GM23338 (cell line): Measurements from ENCODE around the gene APP. TPM values are rescaled to one million over a fixed set of nuclear protein-coding genes. Genes with fewer than 3 reads are reported as not detected.

Source experiments
- ATAC-seq: fragments of 200-7000 bp; cut with Tn5 transposase; 3 replicates; pipeline ENCODE4 v1.9.1; 2020
- DNase-seq: peaks from one replicate; pipeline ENCODE4 v3.0.0-alpha.2; 2015; ENCODE audit warnings: low spot score
- H2AFZ ChIP-seq: fragments of 200-600 bp; sonication (generic); 2 replicates; pipeline ENCODE4 v1.8.0; 2016; ENCODE audit warnings: antibody characterized with exemption, mild to moderate bottlenecking, moderate library complexity
- H3F3A ChIP-seq: fragments of 200-600 bp; sonication (generic); replicated peaks from 2 replicates; pipeline ENCODE4 v1.8.0; 2017; ENCODE audit warnings: antibody characterized with exemption, mixed run types, low read depth
- H3K27ac ChIP-seq: fragments of 200-600 bp; sonication (generic); 2 replicates; pipeline ENCODE4 v1.6.1; 2016; ENCODE audit warnings: low read depth
- H3K27me3 ChIP-seq: fragments of 200-600 bp; sonication (generic); 2 replicates; pipeline ENCODE4 v1.8.0; 2016; ENCODE audit warnings: mild to moderate bottlenecking, mixed run types, moderate library complexity; ENCODE audit not compliant: insufficient read depth
- H3K36me3 ChIP-seq: fragments of 200-600 bp; sonication (generic); 2 replicates; pipeline ENCODE4 v1.8.0; 2016; ENCODE audit warnings: mild to moderate bottlenecking; ENCODE audit not compliant: insufficient read depth
- H3K4me1 ChIP-seq: fragments of 200-600 bp; sonication (generic); 2 replicates; pipeline ENCODE4 v1.8.0; 2016; ENCODE audit warnings: mild to moderate bottlenecking, moderate library complexity; ENCODE audit not compliant: insufficient read depth
- H3K4me2 ChIP-seq: fragments of 200-600 bp; sonication (generic); 2 replicates; pipeline ENCODE4 v1.7.1; 2017; ENCODE audit warnings: mixed run types
- H3K4me3 ChIP-seq: fragments of 200-600 bp; sonication (generic); 2 replicates; pipeline ENCODE4 v1.6.1; 2016; ENCODE audit warnings: mixed run types
- H3K79me2 ChIP-seq: fragments of 200-600 bp; sonication (generic); replicated peaks from 2 replicates; pipeline ENCODE4 v1.8.0; 2017; ENCODE audit warnings: mild to moderate bottlenecking; ENCODE audit not compliant: insufficient read depth
- H3K9me2 ChIP-seq: fragments of 200-600 bp; sonication (generic); 2 replicates; pipeline ENCODE4 v1.8.0; 2017; ENCODE audit not compliant: insufficient read depth
- H4K20me1 ChIP-seq: fragments of 200-600 bp; sonication (generic); replicated peaks from 2 replicates; pipeline ENCODE4 v1.8.0; 2017; ENCODE audit warnings: mild to moderate bottlenecking; ENCODE audit not compliant: insufficient read depth
- H3K27ac Mint-ChIP-seq: 2 replicates; pipeline ENCODE4 v1.8.0; 2020; ENCODE audit warnings: inconsistent platforms, mild to moderate bottlenecking, moderate library complexity, mixed read lengths
- H3K27me3 Mint-ChIP-seq: 3 replicates; pipeline ENCODE4 v1.8.0; 2022; ENCODE audit warnings: low read depth, mild to moderate bottlenecking, moderate library complexity, mixed read lengths, inconsistent platforms; ENCODE audit not compliant: insufficient read depth, poor library complexity
- H3K36me3 Mint-ChIP-seq: 3 replicates; pipeline ENCODE4 v1.8.0; 2021; ENCODE audit warnings: low read depth, mild to moderate bottlenecking, inconsistent platforms, moderate library complexity, mixed read lengths
- H3K4me1 Mint-ChIP-seq: 3 replicates; pipeline ENCODE4 v1.8.0; 2020; ENCODE audit warnings: mild to moderate bottlenecking, inconsistent platforms, mixed read lengths
- H3K4me3 Mint-ChIP-seq: 3 replicates; pipeline ENCODE4 v1.8.0; 2021; ENCODE audit warnings: moderate library complexity, mild to moderate bottlenecking, inconsistent platforms, mixed read lengths
- H3K9me3 Mint-ChIP-seq: 3 replicates; pipeline ENCODE4 v1.8.0; 2020; ENCODE audit warnings: moderate library complexity, mild to moderate bottlenecking, inconsistent platforms, mixed read lengths
- CREB1 ChIP-seq: fragments of 250-450 bp; sonication (Bioruptor Pico); IDR thresholded peaks from 2 replicates; pipeline ENCODE4 v1.5.0; 2020; ENCODE audit warnings: low read depth, mild to moderate bottlenecking, moderate library complexity
- EZH2 ChIP-seq: fragments of 200-600 bp; sonication (generic); IDR thresholded peaks from one replicate; pipeline ENCODE4 v1.8.0; 2017; ENCODE audit warnings: antibody characterized with exemption, mild to moderate bottlenecking, low read depth; ENCODE audit not compliant: unreplicated experiment
- EZH2phosphoT487 ChIP-seq: fragments of 200-600 bp; sonication (generic); IDR thresholded peaks from one replicate; pipeline ENCODE4 v1.8.1; 2018; ENCODE audit warnings: antibody characterized with exemption; ENCODE audit not compliant: unreplicated experiment
- JUNB ChIP-seq: IDR thresholded peaks from one replicate; pipeline ENCODE4 v1.6.1; 2016; ENCODE audit warnings: antibody characterized with exemption; ENCODE audit not compliant: unreplicated experiment
- NANOG ChIP-seq: IDR thresholded peaks from 2 replicates; pipeline ENCODE4 v1.6.1; 2016; ENCODE audit warnings: antibody characterized with exemption, borderline replicate concordance
- POLR2AphosphoS5 ChIP-seq: IDR thresholded peaks from 2 replicates; pipeline ENCODE4 v1.6.1; 2016; ENCODE audit warnings: antibody characterized with exemption, low read depth
- STAT1 ChIP-seq: IDR thresholded peaks from one replicate; pipeline ENCODE4 v1.6.1; 2016; ENCODE audit warnings: antibody characterized with exemption; ENCODE audit not compliant: unreplicated experiment
- ZNF114 ChIP-seq: fragments of 250-450 bp; sonication (Bioruptor Pico); IDR thresholded peaks from 2 replicates; pipeline ENCODE4 v1.5.0; 2020; ENCODE audit warnings: mild to moderate bottlenecking, moderate library complexity
- ZNF331 ChIP-seq: fragments of 250-450 bp; sonication (Bioruptor Pico); IDR thresholded peaks from 2 replicates; pipeline ENCODE4 v1.5.0; 2020; ENCODE audit warnings: low read depth, mild to moderate bottlenecking, moderate library complexity
- polyA plus RNA-seq: library from polyadenylated mRNA; unstranded; fragments of >200 nt; fragmentation: Nextera tagmentation; extraction: Ambion mirVana; gene quantifications from 2 replicates; pipeline ENCODE4 v1.2.1, GENCODE V29; 2016
- total RNA-seq: library from RNA; depleted of rRNA; stranded (reverse); fragments of >200 nt; shearing (Covaris generic); gene quantifications from 2 replicates; pipeline ENCODE4 v1.2.3, GENCODE V29; 2014
- TF ChIP-seq, protein P1 (sequence below): fragments of 250-450 bp; sonication (Bioruptor Pico); IDR thresholded peaks from 2 replicates; pipeline ENCODE4 v1.5.0; 2020; ENCODE audit warnings: mild to moderate bottlenecking, moderate library complexity
- TF ChIP-seq, protein P2 (sequence below), 2 experiments: fragments of 200-600 bp in 1 of 2; sonication (generic) in 1 of 2; conservative IDR thresholded peaks; 2 replicates each; pipeline versions ENCODE4 v1.5.1 to v1.6.1; 2016 to 2017; ENCODE audit warnings: antibody characterized with exemption in 2 of 2, low read depth in 2 of 2, mild to moderate bottlenecking in 2 of 2, moderate library complexity in 1 of 2
- TF ChIP-seq, protein P3 (sequence below): IDR thresholded peaks from 2 replicates; pipeline ENCODE4 v1.6.1; 2016; ENCODE audit warnings: antibody characterized with exemption

APP gene
- total and polyA plus RNA-seq, 2 experiments from 2014 or later: 69.4 to 444 TPM

DNA sequence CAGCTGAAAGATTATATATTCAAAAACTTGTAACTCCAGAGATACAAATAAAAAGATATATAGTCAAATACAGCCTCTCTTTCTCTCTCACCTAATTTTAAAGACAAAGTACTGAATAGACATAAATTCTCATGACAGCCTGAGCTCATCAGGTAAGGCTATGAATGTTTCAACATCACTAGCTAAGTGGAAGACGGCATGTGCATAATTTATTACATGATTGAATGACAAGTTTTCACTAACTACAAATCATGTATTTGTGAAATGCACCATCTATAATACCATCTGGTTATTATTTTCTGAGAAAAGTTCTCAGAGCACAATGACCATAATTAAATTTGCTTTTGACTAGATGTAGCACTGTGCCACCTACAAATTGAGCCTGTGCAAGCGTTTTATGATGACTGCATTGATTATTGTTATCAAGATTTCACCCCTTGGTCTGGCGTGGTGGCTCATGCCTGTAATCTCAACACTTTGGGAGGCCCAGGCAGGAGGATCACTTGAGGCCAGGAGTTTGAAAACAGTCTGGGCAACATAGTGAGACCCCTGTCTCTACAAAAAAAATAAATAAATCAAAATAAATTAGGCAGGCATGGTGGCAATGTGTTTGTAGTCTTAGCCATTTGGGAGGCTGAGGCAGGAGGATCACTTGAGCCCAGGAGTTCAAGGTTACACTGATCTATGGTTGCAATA lies 128.2 kb downstream of the APP start (continued):
- TF ChIP-seq, protein P1, sequence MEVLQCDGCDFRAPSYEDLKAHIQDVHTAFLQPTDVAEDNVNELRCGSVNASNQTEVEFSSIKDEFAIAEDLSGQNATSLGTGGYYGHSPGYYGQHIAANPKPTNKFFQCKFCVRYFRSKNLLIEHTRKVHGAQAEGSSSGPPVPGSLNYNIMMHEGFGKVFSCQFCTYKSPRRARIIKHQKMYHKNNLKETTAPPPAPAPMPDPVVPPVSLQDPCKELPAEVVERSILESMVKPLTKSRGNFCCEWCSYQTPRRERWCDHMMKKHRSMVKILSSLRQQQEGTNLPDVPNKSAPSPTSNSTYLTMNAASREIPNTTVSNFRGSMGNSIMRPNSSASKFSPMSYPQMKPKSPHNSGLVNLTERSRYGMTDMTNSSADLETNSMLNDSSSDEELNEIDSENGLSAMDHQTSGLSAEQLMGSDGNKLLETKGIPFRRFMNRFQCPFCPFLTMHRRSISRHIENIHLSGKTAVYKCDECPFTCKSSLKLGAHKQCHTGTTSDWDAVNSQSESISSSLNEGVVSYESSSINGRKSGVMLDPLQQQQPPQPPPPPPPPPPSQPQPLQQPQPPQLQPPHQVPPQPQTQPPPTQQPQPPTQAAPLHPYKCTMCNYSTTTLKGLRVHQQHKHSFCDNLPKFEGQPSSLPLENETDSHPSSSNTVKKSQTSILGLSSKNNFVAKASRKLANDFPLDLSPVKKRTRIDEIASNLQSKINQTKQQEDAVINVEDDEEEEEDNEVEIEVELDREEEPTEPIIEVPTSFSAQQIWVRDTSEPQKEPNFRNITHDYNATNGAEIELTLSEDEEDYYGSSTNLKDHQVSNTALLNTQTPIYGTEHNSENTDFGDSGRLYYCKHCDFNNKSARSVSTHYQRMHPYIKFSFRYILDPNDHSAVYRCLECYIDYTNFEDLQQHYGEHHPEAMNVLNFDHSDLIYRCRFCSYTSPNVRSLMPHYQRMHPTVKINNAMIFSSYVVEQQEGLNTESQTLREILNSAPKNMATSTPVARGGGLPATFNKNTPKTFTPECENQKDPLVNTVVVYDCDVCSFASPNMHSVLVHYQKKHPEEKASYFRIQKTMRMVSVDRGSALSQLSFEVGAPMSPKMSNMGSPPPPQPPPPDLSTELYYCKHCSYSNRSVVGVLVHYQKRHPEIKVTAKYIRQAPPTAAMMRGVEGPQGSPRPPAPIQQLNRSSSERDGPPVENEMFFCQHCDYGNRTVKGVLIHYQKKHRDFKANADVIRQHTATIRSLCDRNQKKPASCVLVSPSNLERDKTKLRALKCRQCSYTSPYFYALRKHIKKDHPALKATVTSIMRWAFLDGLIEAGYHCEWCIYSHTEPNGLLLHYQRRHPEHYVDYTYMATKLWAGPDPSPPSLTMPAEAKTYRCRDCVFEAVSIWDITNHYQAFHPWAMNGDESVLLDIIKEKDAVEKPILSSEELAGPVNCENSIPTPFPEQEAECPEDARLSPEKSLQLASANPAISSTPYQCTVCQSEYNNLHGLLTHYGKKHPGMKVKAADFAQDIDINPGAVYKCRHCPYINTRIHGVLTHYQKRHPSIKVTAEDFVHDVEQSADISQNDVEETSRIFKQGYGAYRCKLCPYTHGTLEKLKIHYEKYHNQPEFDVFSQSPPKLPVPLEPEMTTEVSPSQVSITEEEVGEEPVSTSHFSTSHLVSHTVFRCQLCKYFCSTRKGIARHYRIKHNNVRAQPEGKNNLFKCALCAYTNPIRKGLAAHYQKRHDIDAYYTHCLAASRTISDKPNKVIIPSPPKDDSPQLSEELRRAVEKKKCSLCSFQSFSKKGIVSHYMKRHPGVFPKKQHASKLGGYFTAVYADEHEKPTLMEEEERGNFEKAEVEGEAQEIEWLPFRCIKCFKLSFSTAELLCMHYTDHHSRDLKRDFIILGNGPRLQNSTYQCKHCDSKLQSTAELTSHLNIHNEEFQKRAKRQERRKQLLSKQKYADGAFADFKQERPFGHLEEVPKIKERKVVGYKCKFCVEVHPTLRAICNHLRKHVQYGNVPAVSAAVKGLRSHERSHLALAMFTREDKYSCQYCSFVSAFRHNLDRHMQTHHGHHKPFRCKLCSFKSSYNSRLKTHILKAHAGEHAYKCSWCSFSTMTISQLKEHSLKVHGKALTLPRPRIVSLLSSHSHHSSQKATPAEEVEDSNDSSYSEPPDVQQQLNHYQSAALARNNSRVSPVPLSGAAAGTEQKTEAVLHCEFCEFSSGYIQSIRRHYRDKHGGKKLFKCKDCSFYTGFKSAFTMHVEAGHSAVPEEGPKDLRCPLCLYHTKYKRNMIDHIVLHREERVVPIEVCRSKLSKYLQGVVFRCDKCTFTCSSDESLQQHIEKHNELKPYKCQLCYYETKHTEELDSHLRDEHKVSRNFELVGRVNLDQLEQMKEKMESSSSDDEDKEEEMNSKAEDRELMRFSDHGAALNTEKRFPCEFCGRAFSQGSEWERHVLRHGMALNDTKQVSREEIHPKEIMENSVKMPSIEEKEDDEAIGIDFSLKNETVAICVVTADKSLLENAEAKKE (CRISPR knock-in tag): no peak

DNA sequence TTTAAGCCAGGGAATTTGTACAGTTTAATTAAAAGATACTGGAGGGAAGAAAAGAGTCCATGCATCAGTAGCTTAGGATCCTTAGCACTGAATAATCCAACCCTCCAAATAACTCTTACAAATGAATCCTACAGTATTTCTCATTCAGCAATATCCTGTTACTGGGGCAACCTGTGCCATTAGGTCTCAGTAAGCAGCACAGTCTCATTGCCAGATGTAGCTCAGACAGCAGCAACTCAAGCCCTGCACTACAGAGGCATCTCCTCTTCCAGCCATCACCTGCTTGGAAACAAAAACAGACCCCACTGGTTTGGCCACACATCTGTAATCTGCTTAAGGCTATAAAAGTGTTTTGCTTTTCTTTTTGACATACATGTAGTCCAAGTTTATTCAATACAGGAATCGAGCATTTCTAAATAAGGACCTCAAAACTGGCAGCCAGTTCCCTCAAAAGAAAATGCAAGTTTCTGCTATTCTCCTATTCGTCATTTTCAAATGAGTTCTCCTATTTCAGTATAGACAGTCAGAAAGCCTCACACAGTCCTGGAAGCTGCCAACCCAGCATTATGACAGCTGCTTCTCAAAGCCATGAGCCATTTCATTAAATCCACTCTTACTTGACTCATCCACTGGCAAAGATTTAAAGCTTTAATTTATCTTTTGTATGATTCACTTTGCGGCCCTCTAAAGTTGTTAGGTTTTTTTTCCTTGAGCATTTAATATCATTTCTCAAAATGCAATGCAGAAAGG lies 129.0 kb downstream of the APP start:
- H3K4me1 Mint-ChIP-seq: peaks cover 43% of the 10 kb centered on the region
- Histone ChIP-seq H3K79me2 (peaks cover 93% of the 10 kb centered on the region), H3K4me2 (no peak overlapping the region), H2AFZ (no peak overlapping the region), H3K27ac (0 out of 2 replicates have a peak overlapping the region, but pooled peaks have one; percentile 6), H3K36me3 (peaks cover 15% of the 10 kb centered on the region; the same call in 1 of the 2 replicates), H3K27me3 (no peaks in the 10 kb centered on the region), H3F3A (no peaks in the 10 kb centered on the region), H3K4me3 (no peak overlapping the region), H4K20me1 (peaks cover 14% of the 10 kb centered on the region), H3K4me1 (peaks cover 13% of the 10 kb centered on the region), H3K9me2 (no peaks in the 10 kb centered on the region)
- peak overlapping the region; percentile 26 for H3K27ac Mint-ChIP-seq
- DNase-seq (no peak), ATAC-seq (peak; percentile 71)
- H3K36me3 Mint-ChIP-seq: peaks cover 43% of the 10 kb centered on the region
- H3K27me3 Mint-ChIP-seq: peaks cover 15% of the 10 kb centered on the region
- no peak overlapping the region for H3K4me3 Mint-ChIP-seq
- peaks cover 10% of the 10 kb centered on the region for H3K9me3 Mint-ChIP-seq
- TF ChIP-seq, protein P2, sequence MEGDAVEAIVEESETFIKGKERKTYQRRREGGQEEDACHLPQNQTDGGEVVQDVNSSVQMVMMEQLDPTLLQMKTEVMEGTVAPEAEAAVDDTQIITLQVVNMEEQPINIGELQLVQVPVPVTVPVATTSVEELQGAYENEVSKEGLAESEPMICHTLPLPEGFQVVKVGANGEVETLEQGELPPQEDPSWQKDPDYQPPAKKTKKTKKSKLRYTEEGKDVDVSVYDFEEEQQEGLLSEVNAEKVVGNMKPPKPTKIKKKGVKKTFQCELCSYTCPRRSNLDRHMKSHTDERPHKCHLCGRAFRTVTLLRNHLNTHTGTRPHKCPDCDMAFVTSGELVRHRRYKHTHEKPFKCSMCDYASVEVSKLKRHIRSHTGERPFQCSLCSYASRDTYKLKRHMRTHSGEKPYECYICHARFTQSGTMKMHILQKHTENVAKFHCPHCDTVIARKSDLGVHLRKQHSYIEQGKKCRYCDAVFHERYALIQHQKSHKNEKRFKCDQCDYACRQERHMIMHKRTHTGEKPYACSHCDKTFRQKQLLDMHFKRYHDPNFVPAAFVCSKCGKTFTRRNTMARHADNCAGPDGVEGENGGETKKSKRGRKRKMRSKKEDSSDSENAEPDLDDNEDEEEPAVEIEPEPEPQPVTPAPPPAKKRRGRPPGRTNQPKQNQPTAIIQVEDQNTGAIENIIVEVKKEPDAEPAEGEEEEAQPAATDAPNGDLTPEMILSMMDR (conservative IDR thresholded peaks at IDR 0.05; ENCODE audit: low read depth in 2 of 2): no peak
- TF ChIP-seq JUNB (no peak), EZH2phosphoT487 (no peak), ZNF331 (no peak), STAT1 (no peak), EZH2 (no peak), NANOG (no peak), POLR2AphosphoS5 (no peak), CREB1 (CRISPR knock-in tag) (no peak), ZNF114 (CRISPR knock-in tag) (no peak)
- TF ChIP-seq, protein P3, sequence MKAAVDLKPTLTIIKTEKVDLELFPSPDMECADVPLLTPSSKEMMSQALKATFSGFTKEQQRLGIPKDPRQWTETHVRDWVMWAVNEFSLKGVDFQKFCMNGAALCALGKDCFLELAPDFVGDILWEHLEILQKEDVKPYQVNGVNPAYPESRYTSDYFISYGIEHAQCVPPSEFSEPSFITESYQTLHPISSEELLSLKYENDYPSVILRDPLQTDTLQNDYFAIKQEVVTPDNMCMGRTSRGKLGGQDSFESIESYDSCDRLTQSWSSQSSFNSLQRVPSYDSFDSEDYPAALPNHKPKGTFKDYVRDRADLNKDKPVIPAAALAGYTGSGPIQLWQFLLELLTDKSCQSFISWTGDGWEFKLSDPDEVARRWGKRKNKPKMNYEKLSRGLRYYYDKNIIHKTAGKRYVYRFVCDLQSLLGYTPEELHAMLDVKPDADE: no peak
